A673 (cell line): ENCODE measurements around the gene LGI1. TPM values are rescaled to one million over a fixed set of nuclear protein-coding genes. Genes with fewer than 3 reads are reported as not detected.

Source experiments
- BruUV-seq: library from RNA; stranded (reverse); fragments of 400-500 nt; replicated peaks from 2 replicates; lab custom pipeline; 2021; lab: Mats Ljungman, UMichigan
- CTCF ChIA-PET: fragments of 300-600 bp; sonication (Branson Sonifier 250); formaldehyde crosslinking; loops from one replicate; lab custom pipeline; 2022; ENCODE audit warnings: antibody characterized with exemption; lab: Charles Lee
- POLR2A ChIA-PET: fragments of 300-600 bp; sonication (Branson Sonifier 250); formaldehyde crosslinking; loops from one replicate; lab custom pipeline; 2022; ENCODE audit warnings: antibody characterized with exemption; ENCODE audit not compliant: low non-redundant PET; lab: Charles Lee
- DNase-seq: peaks from one replicate; pipeline ENCODE4 v3.0.0-alpha.2; 2015; ENCODE audit warnings: low spot score
- H3K27ac ChIP-seq: fragments of 200-600 bp; sonication (generic); 2 replicates; pipeline ENCODE4 v1.5.1; 2016; ENCODE audit warnings: mixed run types, low read depth, mild to moderate bottlenecking, mixed read lengths, antibody characterized with exemption, low read length; ENCODE audit not compliant: poor library complexity, severe bottlenecking
- H3K27me3 ChIP-seq: fragments of 200-600 bp; sonication (generic); replicated peaks from 2 replicates; pipeline ENCODE4 v1.6.1; 2017; ENCODE audit warnings: mixed run types, low read depth, mild to moderate bottlenecking, mixed read lengths, antibody characterized with exemption, low read length; ENCODE audit not compliant: insufficient read depth, poor library complexity
- H3K36me3 ChIP-seq: fragments of 200-600 bp; sonication (generic); 2 replicates; pipeline ENCODE4 v1.6.1; 2016; ENCODE audit warnings: mixed run types, mild to moderate bottlenecking, mixed read lengths, antibody characterized with exemption, low read length; ENCODE audit not compliant: insufficient read depth, poor library complexity, severe bottlenecking
- H3K4me1 ChIP-seq: fragments of 200-600 bp; sonication (generic); 2 replicates; pipeline ENCODE4 v1.6.1; 2017; ENCODE audit warnings: mixed run types, mild to moderate bottlenecking, mixed read lengths, antibody characterized with exemption, low read length; ENCODE audit not compliant: insufficient read depth, poor library complexity, severe bottlenecking
- H3K4me3 ChIP-seq: fragments of 200-600 bp; sonication (generic); 2 replicates; pipeline ENCODE4 v1.5.1; 2016; ENCODE audit warnings: low read depth, mixed run types, mild to moderate bottlenecking, mixed read lengths, low read length; ENCODE audit not compliant: poor library complexity, severe bottlenecking
- H3K9me3 ChIP-seq: fragments of 200-600 bp; sonication (generic); 2 replicates; pipeline ENCODE4 v1.6.1; 2016; ENCODE audit warnings: mixed run types, low read depth, mild to moderate bottlenecking, mixed read lengths, antibody characterized with exemption, low read length; ENCODE audit not compliant: poor library complexity, severe bottlenecking
- CTCF ChIP-seq: fragments of 300-800, 200-600 bp; sonication (generic); conservative IDR thresholded peaks from 2 replicates; pipeline ENCODE4 v1.5.1; 2017; ENCODE audit warnings: low read depth, mild to moderate bottlenecking, antibody characterized with exemption, low read length, moderate library complexity, mixed read lengths
- EZH2 ChIP-seq: fragments of 200-600 bp; sonication (generic); IDR thresholded peaks from 2 replicates; pipeline ENCODE4 v1.6.1; 2017; ENCODE audit warnings: borderline replicate concordance, low read depth, mild to moderate bottlenecking, mixed read lengths, antibody characterized with exemption, low read length; ENCODE audit not compliant: poor library complexity, severe bottlenecking
- intact Hi-C: fragments of 100-400 bp; cut with micrococcal nuclease; formaldehyde crosslinking; loops from one replicate; pipeline ENCODE4 v1.10.0; 2022; ENCODE audit not compliant: unreplicated experiment
- total RNA-seq: library from RNA; stranded (reverse); gene quantifications from 2 replicates; pipeline ENCODE4 v1.2.3, GENCODE V29; 2021

LGI1 gene
- total RNA-seq, 1 experiment from 2014 or later = not detected

GRCh38 chr10:93797825-93798224 lies 40.1 kb downstream of the LGI1 start:
- intact Hi-C loops = no loop called here
- POLR2A ChIA-PET = no interaction called here
- Histone ChIP-seq H3K27me3 (peaks cover 19% of the 10 kb centered on the region), H3K27ac (no peak overlapping the region), H3K4me3 (no peak overlapping the region), H3K9me3 (no peaks in the 10 kb centered on the region), H3K36me3 (no peaks in the 10 kb centered on the region), H3K4me1 (no peaks in the 10 kb centered on the region)
- no peak for DNase-seq
- CTCF ChIA-PET = no interaction called here
- no peak for TF ChIP-seq CTCF
- no peak for TF ChIP-seq EZH2
- no TSS peak for BruUV-seq

- no TSS peak for BruUV-seq
- H3K27me3 ChIP-seq = peaks cover 19% of the 10 kb centered on the region
- DNase-seq = no peak
- no peak overlapping the region for H3K4me3 ChIP-seq
- H3K4me1 ChIP-seq = no peaks in the 10 kb centered on the region
- no peaks in the 10 kb centered on the region for H3K36me3 ChIP-seq
- TF ChIP-seq EZH2 (no peak), CTCF (no peak)
- no peak overlapping the region for H3K27ac ChIP-seq
- ChIA-PET POLR2A (no interaction called here), CTCF (no interaction called here)
- no peaks in the 10 kb centered on the region for H3K9me3 ChIP-seq
- intact Hi-C loops = no loop called here
Measured at GRCh38 chr10:93799155-93799708, 41.5 kb downstream of the LGI1 start.

GRCh38 chr10:93804200-93804599 lies 46.5 kb downstream of the LGI1 start:
- H3K4me1 ChIP-seq = no peaks in the 10 kb centered on the region
- POLR2A ChIA-PET = no interaction called here
- H3K27me3 ChIP-seq = peaks cover 17% of the 10 kb centered on the region
- no peaks in the 10 kb centered on the region for H3K36me3 ChIP-seq
- CTCF ChIA-PET = interaction anchor here (0.6 to 0.7 kb wide), 2 partner anchors 28 to 44 kb away, joined by 3 read pairs; no protein-coding TSS in a partner anchor
- H3K9me3 ChIP-seq = no peaks in the 10 kb centered on the region
- TF ChIP-seq CTCF (no peak), EZH2 (no peak)
- BruUV-seq = no TSS peak
- no peak overlapping the region for H3K27ac ChIP-seq
- intact Hi-C loops = no loop called here
- no peak for DNase-seq
- no peak overlapping the region for H3K4me3 ChIP-seq
